HG02763 (cell line): Measurements from ENCODE around the gene NDUFB8.

Experiments used
- ATAC-seq: cut with Tn5 transposase; IDR thresholded peaks from one replicate; pipeline ENCODE4 v1.9.1; 2021; ENCODE audit warnings: mild to moderate bottlenecking, moderate library complexity; ENCODE audit not compliant: unreplicated experiment

NDUFB8 gene

DNA sequence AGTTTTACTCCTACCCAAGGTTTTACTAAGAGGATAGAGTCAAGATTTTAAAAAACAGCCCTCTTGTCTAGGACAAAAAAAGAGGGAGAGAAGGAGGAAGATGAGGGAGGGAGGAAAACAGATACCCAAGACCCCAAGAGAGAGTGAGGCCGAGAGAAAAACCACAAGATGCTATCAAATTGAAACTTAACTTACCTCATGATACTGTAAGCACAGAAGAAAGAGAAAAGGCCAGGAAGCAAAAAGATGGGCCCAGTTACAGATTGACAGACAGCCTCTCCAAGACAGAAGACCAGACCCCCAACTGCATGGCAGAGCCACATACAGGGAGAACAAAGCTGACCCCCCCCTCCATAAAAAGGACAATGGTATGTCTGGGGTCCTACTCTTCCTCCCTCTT, 21.4 kb downstream of the NDUFB8 start:
- no peak for ATAC-seq

DNA sequence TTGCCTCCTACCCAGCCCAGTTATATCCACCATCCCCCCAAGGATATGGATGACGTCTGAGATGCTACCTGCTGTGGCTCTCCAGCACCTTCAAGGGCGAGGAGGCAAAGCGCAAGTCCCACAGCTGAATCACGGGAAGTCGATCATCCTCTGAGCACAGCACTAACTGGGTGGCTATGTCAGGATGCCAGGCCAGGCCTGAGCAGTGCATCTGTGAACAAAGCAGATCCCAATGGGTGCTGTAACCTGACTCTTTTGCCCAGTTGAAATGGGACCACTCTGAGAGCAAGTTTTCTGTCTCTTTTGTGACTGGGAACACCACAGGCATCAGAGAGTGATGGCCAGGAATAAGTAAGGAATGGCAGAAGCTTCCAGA, 22.3 kb downstream of the NDUFB8 start:
- ATAC-seq = no peak

DNA sequence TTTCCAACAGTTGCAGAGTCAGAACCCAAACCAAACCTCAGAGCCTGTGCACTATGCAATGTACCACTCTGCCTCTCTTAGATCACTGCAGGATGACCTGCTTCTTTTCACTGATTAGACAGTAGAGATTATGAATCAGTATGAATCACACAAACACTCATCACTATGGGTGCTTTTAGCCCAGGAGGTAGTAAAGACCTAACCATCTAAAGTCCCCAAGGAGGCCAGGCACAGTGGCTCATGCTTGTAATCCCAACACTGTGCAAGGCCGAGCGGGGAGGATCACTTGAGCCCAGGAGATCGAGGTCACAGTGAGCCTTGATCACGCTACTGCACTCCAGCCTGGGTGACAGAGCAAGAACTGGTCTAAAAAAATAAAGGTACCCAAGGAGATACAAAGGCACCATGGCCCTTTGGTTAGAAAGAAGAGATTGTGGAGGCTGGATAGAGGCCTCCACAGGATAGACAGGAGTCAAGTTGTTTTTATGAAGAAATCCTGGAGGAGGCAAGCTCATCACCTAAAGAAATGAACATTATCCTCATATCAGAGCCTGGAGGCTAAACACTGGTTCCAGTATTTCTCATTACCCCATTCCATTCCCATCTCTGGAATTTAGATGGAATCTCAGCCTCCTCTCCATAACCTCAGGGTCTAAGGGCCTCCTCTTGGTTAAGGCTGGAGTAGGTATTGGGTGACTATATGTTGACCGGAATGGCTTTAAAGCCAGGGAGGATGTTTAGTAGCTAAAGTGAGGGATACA, 22.9 kb downstream of the NDUFB8 start:
- no peak for ATAC-seq

DNA sequence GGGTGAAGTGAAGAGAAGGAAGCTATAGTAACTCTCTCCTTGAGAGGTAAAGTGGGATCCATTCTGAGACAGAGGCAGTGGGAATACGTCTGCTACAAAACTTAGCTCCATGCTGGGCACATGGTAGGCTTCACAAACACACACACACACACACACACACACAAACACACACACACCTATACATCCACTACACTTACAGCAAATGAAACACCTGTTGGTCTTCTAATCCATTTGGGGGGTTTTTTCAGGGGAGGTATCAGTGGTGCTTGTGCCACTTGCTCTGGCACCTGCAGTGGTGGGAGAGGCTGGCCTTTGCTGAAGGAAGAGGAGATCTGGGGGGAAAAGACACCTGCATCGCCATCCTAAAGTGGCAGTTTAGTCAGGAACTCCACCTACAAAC, 24.5 kb downstream of the NDUFB8 start:
- ATAC-seq = no peak

DNA sequence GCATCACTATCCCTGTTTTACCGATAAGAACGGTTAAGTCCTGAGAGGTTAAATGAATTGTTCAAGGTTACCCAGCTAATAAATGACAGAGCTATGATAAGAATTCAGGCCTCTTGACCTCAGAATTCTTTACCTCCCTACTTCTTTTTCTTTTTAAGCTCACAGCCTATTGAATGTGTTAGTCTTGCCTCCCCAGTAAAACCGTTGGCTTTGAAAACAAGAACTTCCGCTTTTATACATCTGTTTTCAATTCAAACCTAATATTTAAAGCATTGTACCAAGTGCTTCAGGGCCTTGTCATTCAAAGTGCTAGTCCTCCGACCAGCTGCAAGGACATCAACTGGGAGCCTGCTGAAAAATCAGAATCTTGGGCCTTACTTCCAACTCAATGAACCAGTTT, 25.6 kb downstream of the NDUFB8 start:
- no peak for ATAC-seq

DNA sequence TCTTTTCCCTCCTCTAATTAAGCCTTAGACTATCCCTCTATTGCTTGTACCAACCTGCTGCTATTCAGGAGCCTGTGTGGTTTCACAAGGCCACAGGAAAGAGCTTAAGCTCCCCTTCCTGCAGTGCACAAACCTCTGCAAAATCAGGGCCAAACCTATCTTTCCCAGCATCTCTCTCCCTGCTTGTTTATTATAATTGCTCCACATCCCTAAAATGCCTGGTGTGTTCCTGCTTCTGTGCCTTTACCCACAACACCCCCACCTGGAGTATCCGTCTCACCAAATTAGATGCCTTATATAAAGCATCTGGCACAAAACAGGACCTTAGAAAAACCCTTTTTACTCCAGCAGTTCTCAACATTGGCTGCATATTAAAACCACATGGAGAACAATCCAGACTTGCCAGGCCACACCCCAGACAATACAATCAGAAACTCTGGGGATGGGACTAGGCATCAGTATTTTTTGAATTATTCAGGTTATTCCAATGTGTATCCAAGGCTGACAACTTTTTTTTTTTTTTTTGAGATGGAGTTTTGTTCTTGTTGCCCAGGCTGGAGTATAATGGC, 26.7 kb downstream of the NDUFB8 start:
- ATAC-seq = no peak

DNA sequence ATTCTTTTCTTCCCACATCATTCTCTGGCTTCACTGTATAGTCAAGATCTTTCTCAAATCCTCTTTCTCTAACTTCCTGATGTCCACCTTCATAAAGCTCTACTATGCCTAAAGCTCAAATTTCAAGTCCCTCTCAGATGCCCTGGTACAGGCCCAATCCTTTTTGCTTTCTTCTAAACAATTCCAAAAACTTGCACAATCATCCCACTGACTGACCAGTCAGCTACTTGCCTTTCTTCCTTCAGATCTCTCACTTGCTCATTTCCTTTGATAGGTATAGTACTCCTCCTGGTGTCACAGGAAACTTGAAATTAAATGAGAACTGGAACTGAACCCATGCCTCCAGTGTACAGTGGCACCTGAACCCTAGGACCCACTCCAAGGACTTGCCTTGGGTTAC, 28.2 kb downstream of the NDUFB8 start:
- no peak for ATAC-seq

DNA sequence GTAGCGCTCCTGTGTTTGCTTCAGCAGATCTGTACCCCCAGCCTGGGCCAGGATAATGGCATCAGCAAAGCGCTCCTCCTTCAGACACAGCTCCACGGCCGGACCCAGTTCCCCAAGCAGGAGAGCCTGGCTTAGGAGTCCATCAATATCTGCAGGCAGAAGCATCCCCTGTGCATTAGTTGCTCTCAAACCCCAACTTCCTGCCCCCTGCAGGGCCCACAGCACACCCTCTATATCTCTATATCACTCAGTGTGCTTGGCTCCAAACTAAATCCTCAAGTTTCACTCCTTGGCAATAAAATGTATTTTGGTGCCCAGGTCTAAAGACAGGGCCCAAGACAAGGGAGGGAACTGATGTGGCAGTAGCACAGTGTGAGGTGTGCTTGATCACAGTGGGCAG, 31.6 kb downstream of the NDUFB8 start:
- ATAC-seq = no peak

DNA sequence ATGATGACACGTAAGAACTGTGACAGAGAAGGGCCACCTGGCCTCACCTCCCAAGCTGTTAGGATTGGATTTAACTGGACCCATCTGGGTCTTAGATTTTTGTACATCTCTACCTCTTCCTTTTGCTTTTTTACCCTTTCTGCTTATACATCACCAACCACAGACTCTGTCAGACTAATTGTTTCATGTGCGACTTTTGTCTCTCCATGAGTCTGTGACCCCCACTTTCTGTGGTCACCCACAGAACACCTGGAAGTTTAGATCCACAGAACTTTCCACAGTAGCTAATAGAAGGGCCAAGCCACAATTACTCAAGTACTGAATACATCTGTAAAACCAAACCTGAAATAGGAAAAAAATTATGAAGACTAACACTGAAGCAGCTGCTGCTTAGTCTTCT, 33.1 kb downstream of the NDUFB8 start:
- no peak for ATAC-seq

DNA sequence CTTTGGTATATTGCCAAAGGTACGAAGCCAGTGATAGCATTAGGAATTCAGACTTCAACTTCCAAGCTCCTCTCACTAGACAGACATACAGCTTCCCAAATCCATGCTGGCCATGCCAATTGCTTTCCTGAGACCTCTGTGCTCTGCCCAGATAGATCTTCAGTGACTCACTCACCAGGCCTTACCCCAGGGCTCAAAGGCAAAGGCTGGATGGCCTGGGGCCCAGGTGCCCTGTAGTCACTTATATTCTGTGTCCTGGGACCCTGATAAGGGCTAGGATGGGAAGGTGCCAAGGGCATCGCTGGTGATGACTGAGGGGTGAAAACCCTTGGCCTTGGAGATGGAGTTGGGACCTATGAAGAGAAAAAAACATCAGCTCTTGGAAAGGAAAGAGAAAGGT, 39.1 kb downstream of the NDUFB8 start:
- no peak for ATAC-seq

DNA sequence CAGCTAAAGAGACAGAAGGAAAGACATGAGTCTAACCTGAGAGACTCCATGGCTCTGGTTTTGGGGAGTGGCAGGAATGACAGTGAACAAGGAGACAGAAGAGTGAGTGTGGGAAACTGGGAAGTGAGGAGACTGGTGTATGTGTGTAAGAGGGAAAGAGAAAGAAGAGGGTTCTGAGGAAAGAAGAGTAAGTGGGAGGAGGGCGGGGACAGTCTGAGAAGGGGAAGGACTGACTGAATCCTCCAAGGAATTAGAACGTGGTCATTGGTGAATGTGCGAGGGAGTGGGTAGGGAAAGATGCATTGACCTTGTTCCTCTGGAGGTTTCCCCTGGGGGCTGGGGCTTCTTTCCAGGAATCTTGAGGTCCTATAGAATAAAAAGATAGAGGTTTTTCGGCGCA, 40.3 kb downstream of the NDUFB8 start:
- ATAC-seq = no peak

DNA sequence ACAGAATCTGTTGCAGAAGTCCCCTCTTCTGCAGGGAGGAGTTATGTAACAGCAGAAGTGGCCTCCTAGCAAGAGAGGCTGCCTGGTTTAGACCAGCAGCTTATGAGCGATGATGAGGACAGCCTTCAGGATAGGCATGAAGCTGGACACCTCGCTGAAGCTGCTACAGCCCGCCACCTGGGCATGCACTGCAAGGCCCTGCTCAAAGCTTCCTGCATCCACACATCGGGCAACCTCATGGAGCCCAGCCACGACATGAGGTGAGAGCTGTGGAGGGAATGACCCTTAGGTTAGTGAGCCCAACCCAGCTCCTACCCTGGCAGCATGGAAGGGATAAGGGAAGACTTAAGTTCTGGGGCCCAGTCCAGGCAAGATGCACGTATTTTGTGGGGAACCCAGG, 42.1 kb downstream of the NDUFB8 start:
- no peak for ATAC-seq

DNA sequence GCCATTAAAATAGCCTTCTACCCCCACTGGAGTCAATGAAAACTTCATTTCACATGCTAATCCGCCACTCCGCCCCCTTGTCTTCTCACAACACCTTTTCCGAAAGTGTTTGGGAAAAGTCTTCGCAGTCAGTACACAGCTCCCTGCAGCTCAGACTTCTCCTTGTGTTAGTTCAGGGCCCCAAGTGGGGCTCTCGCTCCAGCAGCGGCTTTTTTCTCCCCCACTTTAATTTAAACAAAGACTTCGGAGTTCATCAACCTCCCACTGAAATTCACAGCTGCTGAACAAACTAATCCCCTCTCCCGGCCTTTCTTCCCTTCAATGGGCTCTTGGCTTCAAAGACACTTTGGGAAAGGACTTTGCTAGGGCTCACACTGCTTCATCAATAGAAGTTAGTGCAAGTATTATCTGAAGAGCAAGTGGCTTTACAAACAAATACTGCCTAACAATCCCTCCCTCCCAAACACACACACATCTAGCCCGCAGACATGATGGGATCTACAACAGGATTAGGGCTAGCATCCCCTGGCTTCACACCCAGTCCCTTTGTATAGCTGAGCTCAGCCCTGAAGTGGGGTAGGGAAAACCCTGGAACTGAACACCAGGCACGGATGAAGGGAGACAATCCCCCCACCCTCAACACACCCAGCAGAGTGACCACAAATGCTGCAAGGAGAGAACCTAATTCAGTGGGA, 43.7 kb downstream of the NDUFB8 start:
- ATAC-seq = no peak

DNA sequence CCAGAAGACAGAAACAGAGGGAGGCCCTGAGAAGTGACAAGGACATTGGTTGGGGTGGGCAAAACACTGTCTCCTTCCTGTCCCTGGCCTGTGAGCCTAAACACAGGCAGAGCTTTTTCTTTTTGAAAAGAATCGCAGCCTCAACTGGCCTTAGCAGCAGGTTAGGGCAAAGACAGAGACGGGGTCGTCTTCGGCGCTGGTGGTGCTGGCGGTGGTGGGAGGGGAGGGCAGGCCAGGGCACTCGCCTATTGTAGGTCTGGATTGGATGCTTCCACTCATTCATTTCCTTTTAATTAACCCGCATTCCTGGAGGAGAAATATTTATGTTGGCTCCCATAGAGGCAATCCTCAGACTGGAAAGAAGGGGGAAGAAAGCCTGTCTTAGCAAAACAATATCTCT, 44.3 kb downstream of the NDUFB8 start:
- ATAC-seq = no peak

DNA sequence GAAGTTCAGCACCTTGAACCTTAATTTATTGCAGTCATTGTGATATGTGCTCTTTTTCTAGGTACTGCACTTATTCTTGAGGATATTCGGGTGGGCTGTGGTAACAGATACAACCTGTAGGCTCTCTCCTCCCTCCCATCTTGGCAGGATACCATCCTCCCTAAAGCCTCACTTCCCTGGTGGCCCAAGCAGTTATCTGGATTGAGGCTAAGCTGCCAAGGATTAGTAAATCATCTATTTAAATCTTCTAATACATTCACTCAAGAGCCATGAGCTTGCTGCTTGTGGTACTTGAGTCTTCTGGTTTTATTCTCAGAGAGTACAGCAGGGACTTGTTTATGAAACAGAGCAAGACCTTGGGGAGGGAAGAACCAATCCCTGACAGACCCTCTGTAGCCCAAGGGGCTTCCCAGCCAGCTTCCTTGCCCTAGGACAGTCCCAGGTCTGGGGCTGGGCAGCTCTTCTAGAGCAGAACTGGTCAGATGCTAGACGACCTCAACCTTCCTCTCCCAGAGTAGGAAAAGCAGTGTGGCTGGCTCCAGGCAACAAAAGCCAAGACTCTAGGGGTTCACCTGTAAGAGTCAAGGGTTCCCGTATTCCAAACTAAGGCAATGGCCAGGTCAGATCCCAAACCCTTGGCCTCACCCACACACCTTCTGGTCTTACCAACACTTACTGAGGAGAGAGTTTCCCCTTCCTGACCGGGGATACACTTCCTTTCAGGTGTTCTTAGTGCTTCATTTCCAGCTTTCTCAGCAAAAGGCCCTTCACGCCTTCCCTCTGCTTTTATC, 45.6 kb downstream of the NDUFB8 start:
- no peak for ATAC-seq

DNA sequence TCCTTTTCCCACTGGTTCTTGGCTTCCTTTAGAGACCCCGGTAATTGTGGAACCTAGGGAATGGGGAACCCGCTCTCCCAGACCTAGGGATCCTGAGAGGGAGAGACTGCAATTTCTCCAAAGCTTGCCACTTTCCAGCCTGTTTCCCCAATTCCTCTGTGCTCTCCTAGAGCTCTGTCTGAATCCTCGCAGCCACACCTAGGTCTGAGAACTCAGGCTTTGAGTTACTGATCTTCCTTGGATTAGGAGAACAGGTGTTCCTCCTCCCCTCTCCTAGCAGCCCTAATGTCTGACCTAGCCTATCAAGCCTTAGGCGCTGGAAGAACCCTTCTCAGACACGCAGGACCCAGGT, 46.9 kb downstream of the NDUFB8 start:
- ATAC-seq = no peak

DNA sequence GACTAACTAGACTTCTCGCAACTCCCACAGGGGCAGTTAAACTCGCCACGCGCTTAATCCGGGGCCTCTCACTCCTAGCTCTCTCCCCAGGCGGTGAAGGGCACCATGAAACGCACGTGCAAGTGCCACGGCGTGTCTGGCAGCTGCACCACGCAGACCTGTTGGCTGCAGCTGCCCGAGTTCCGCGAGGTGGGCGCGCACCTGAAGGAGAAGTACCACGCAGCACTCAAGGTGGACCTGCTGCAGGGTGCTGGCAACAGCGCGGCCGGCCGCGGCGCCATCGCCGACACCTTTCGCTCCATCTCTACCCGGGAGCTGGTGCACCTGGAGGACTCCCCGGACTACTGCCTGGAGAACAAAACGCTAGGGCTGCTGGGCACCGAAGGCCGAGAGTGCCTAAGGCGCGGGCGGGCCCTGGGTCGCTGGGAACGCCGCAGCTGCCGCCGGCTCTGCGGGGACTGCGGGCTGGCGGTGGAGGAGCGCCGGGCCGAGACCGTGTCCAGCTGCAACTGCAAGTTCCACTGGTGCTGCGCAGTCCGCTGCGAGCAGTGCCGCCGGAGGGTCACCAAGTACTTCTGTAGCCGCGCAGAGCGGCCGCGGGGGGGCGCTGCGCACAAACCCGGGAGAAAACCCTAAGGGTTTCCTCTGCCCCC, 47.4 kb downstream of the NDUFB8 start:
- no peak for ATAC-seq

DNA sequence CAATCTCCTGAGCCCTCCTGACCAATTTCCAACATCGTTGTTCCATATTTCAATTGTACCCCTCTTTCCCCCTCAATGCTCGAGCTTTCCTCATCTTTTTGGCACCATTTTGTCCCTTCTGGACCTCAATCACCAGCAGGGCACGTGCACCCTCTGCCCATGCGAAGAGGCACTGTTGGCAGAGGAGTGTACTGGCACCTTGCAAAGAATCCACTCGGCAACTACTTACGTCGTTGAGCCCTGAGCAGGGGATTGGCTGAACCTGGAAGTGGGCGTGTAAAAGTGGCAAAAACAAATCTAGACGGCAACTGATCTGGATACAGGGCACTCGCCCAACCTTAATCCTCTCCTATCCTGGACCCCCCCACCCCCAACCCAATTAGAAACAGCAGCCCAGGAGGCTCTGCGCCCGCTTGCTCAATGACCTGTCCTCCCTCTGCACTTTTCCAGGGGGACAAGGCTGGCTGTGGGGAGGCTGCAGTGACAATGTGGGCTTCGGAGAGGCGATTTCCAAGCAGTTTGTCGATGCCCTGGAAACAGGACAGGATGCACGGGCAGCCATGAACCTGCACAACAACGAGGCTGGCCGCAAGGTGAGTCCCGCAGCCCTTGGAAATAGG, 48.1 kb downstream of the NDUFB8 start:
- peak; percentile 91 for ATAC-seq

DNA sequence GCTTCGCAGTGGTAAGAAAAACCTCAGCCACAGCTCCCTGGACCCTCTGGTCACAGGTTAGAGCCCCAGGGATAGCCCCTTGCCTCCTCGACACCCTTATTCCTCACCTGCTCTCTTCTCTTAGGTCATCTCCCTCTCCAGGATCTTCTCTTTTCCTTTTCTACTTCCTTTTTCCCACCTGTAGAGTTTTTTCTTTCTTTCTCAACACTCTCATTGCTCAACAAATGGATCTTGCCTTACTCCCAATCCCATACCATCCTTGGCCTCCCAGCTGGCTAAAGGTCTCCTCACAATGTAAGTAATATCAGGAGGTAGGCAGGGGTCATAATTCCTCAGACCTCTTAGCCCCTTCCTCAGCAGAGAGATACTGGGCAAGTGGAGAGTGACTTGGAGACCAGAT, 49.7 kb downstream of the NDUFB8 start:
- no peak for ATAC-seq

DNA sequence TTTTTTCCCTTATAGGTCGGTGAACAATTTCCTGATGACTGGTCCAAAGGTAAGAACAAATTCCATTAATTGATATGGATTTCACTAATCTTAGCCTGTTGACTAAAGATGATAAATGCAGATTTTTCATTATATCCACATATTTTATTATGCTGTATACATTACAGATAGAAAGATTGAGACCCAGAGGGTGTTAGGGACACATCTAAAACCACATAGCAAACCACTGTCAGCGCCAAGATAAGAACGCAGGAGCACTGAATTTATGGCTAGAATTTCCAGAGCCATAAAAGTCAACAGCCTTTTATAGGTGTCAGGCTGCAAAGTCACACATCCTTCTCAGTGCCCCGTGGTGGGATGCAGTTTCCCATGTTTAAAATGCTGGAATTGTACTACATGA, 50.6 kb downstream of the NDUFB8 start:
- no peak for ATAC-seq

DNA sequence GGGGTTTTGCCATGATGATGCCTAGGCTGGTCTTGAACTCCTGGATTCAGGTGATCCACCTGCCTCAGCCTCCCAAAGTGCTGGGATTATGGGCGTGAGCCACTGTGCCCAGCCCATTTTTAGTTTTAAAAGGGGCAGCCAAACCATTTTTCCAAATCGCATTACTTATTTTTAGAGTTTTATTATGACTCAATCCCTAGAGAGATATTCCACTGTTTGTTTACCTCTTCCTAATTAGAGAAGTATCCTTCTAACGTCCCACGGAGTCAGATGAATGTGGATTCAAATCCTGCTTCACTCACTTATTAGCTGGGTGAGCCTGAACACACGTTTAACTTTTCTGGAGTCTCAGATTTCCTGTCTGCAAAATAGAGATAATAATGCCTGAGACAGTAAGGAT, 51.7 kb downstream of the NDUFB8 start:
- ATAC-seq = no peak
